HepG2 (cell line): ENCODE data around the gene GPA33. TPM values are rescaled to one million over a fixed set of nuclear protein-coding genes. Genes with fewer than 3 reads are reported as not detected.

Source experiments
- ATAC-seq: fragments of 200-7000 bp; cut with Tn5 transposase; 3 replicates; pipeline ENCODE4 v1.9.1; 2020; ENCODE audit warnings: mild to moderate bottlenecking, moderate library complexity
- BruUV-seq: library from RNA; stranded (reverse); fragments of 400-500 nt; replicated peaks from 2 replicates; lab custom pipeline; 2021; lab: Mats Ljungman, UMichigan
- CTCF ChIA-PET: fragments of 300-600 bp; formaldehyde crosslinking; extraction: SDS; loops from one replicate; lab custom pipeline; 2021; ENCODE audit warnings: low total read pairs, inconsistent platforms, low intra/inter-chr PET ratio; lab: Yijun Ruan, JAX
- POLR2A ChIA-PET: fragments of 350-600 bp; sonication (Branson Sonifier 250); formaldehyde crosslinking; loops from one replicate; lab custom pipeline; 2020; ENCODE audit warnings: antibody characterized with exemption, inconsistent platforms; lab: Yijun Ruan, JAX
- DNase-seq: peaks from one replicate; pipeline ENCODE4 v3.0.0-alpha.2; 2015; ENCODE audit warnings: low spot score
- FAIRE-seq: peaks from 3 replicates; lab custom pipeline; 2011; peaks lifted over from hg19 to GRCh38; lab: Jason Lieb, UNC
- H2AFZ ChIP-seq: one replicate; pipeline ENCODE4 v1.6.1; 2011; ENCODE audit warnings: low read length, inconsistent platforms
- H3K27ac ChIP-seq: fragments of 300-600 bp; 3 replicates; pipeline ENCODE4 v1.8.0; 2011; ENCODE audit warnings: mixed run types, mild to moderate bottlenecking, mixed read lengths, low read length, inconsistent platforms; ENCODE audit not compliant: insufficient read depth; ENCODE audit errors: extremely low read length
- H3K27me3 ChIP-seq, 2 experiments: fragments of 200-600 bp in 1 of 2; 2 replicates in 1 of 2; 3 replicates in 1 of 2; pipeline versions ENCODE4 v1.6.0 to v1.8.0; 2011; ENCODE audit warnings: low read length in 2 of 2, mild to moderate bottlenecking in 2 of 2, moderate library complexity in 2 of 2, inconsistent platforms in 1 of 2; ENCODE audit not compliant: insufficient read depth in 2 of 2, control insufficient read depth in 1 of 2
- H3K36me3 ChIP-seq, 2 experiments: fragments of 200-600 bp in 1 of 2; replicated peaks in 1 of 2; 2 replicates in 1 of 2; 3 replicates in 1 of 2; pipeline versions ENCODE4 v1.5.1 to v1.8.0; 2011; ENCODE audit warnings: low read length in 2 of 2, inconsistent platforms in 1 of 2; ENCODE audit not compliant: insufficient read depth in 2 of 2, control insufficient read depth in 1 of 2
- H3K4me1 ChIP-seq: 2 replicates; pipeline ENCODE4 v1.5.1; 2012; ENCODE audit warnings: low read length, inconsistent platforms; ENCODE audit not compliant: insufficient read depth
- H3K4me2 ChIP-seq: 2 replicates; pipeline ENCODE4 v1.6.0; 2011; ENCODE audit warnings: low read depth, low read length, inconsistent platforms
- H3K4me3 ChIP-seq, 3 experiments: fragments of 200-600 bp in 1 of 3; sonication (generic), shearing (Covaris generic) in 1 of 3; replicated peaks in 1 of 3; 2 replicates each; pipeline ENCODE4 v1.5.1; 2011 to 2016; ENCODE audit warnings: low read length in 3 of 3, inconsistent platforms in 2 of 3, low read depth in 2 of 3, mild to moderate bottlenecking in 2 of 3, control low read depth in 1 of 3, mixed read lengths in 1 of 3; ENCODE audit not compliant: insufficient read depth in 1 of 3
- H3K79me2 ChIP-seq: one replicate; pipeline ENCODE4 v1.6.1; 2011; ENCODE audit warnings: low read length, inconsistent platforms; ENCODE audit not compliant: insufficient read depth
- H3K9ac ChIP-seq: 2 replicates; pipeline ENCODE4 v1.6.0; 2011; ENCODE audit warnings: mild to moderate bottlenecking, low read depth, low read length, inconsistent platforms; ENCODE audit not compliant: insufficient read depth
- H3K9me3 ChIP-seq: 2 replicates; pipeline ENCODE4 v1.5.1; 2012; ENCODE audit warnings: mild to moderate bottlenecking, low read length
- H4K20me1 ChIP-seq: 2 replicates; pipeline ENCODE4 v1.6.0; 2011; ENCODE audit warnings: inconsistent platforms, mild to moderate bottlenecking, low read length, moderate library complexity; ENCODE audit not compliant: insufficient read depth
- IKZF4 ChIP-seq: sonication (generic); formaldehyde crosslinking; IDR thresholded peaks from 2 replicates; pipeline ENCODE4 v1.5.1; 2020; ENCODE audit warnings: borderline replicate concordance, mild to moderate bottlenecking, low read depth, missing genetic modification reagents; ENCODE audit errors: not compliant biosample characterization
- TEAD3 ChIP-seq: optimal IDR thresholded peaks from 2 replicates; pipeline ENCODE3; 2016; ENCODE audit warnings: borderline replicate concordance
- ZBTB46 ChIP-seq: sonication (generic); formaldehyde crosslinking; IDR thresholded peaks from 2 replicates; pipeline ENCODE4 v1.4.0; 2020; ENCODE audit warnings: mild to moderate bottlenecking, missing genetic modification reagents, borderline replicate concordance
- ZFP1 ChIP-seq: IDR thresholded peaks from 2 replicates; pipeline ENCODE4 v1.6.1; 2016
- ZFP41 ChIP-seq: sonication (generic); formaldehyde crosslinking; IDR thresholded peaks from 2 replicates; pipeline ENCODE4 v1.4.0; 2020; ENCODE audit warnings: mild to moderate bottlenecking, missing genetic modification reagents, borderline replicate concordance
- ZNF33B ChIP-seq: sonication (generic); formaldehyde crosslinking; IDR thresholded peaks from 2 replicates; pipeline ENCODE4 v1.5.1; 2020; ENCODE audit warnings: mild to moderate bottlenecking, missing genetic modification reagents
- ZNF451 ChIP-seq: sonication (generic); formaldehyde crosslinking; IDR thresholded peaks from 2 replicates; pipeline ENCODE4 v1.5.0; 2020; ENCODE audit warnings: mild to moderate bottlenecking, missing genetic modification reagents
- ZSCAN22 ChIP-seq: sonication (generic); formaldehyde crosslinking; IDR thresholded peaks from 2 replicates; pipeline ENCODE4 v1.4.0; 2020; ENCODE audit warnings: mild to moderate bottlenecking, missing genetic modification reagents
- WGBS: methylation state at CpG from one replicate; pipeline ENCODE4 v1.1.6; 2017; ENCODE audit warnings: low lambda C conversion rate; 5-methylcytosine and 5-hydroxymethylcytosine counted together
- in situ Hi-C: cut with HindIII; loops from 2 replicates; pipeline ENCODE4 v1.10.0; 2017; ENCODE audit warnings: low pct_unique_long_range_greater_than_20kb; ENCODE audit not compliant: extremely low pct_ligation_motif_present
- intact Hi-C: fragments of 100-400 bp; cut with micrococcal nuclease; formaldehyde crosslinking; loops from one replicate; pipeline ENCODE4 v1.10.0; 2022; ENCODE audit not compliant: unreplicated experiment
- polyA plus RNA-seq, 8 experiments: library from polyadenylated mRNA; depleted of rRNA in 3 of 8; stranded (reverse) in 7 of 8; unstranded in 1 of 8; fragments of >200 nt; fragmentation: Illumina TruSeq in 4 of 8; extraction: Trizol in 4 of 8; gene quantifications; 2 replicates each; pipeline versions ENCODE4 v1.2.1 to v1.2.3, GENCODE V29; 2011 to 2016; ENCODE audit warnings: low read depth in 4 of 8, missing spikeins in 1 of 8, mixed read lengths in 1 of 8; ENCODE audit not compliant: insufficient read depth in 1 of 8
- total RNA-seq, 5 experiments: library from RNA; depleted of rRNA; stranded (reverse); fragments of >200 nt; fragmentation: Illumina TruSeq; extraction: Trizol; gene quantifications; 2 replicates each; pipeline ENCODE4 v1.2.3, GENCODE V29; 2016; ENCODE audit warnings: low read depth in 1 of 5
- TF ChIP-seq, protein P1 (sequence below): fragments of 450-650 bp; IDR thresholded peaks from 2 replicates; pipeline ENCODE4 v1.6.1; 2016
- TF ChIP-seq, protein P2 (sequence below): sonication (generic); formaldehyde crosslinking; IDR thresholded peaks from 2 replicates; pipeline ENCODE4 v1.8.0; 2022; ENCODE audit warnings: mild to moderate bottlenecking, missing genetic modification reagents, moderate library complexity

Gene GPA33
- total and polyA plus RNA-seq, 2 of the 13 experiments (the other 11 are each of a cell fraction or from before 2014, with no cell fraction given) = not detected

DNA sequence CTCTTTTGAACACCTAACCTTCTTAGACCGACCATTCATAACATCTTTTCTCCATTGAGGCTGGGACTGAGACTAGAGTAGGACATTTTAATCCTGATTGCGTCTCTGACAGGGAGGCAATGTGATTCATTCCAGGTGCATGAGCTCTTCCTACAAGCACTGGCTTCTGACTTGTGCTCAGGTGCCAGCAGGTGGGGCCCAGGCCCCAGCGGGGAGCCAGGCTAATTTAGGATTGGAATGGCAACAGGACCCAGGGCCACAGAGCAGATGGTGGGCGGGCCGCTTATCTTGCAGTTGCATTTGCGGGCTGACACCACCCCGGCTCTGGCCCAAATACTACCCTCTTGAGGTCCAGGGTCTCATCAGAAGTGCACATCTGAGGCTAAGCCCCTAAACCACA lies 4.1 kb downstream of the GPA33 start:
- H3K4me1 ChIP-seq = peaks cover 14% of the 10 kb centered on the region
- 5% methylated on average over 2 of the region's 7 CpGs for WGBS
- TF ChIP-seq ZNF33B (CRISPR knock-in tag) = no peak
- no peak for TF ChIP-seq ZSCAN22 (CRISPR knock-in tag)
- TF ChIP-seq, protein P1, sequence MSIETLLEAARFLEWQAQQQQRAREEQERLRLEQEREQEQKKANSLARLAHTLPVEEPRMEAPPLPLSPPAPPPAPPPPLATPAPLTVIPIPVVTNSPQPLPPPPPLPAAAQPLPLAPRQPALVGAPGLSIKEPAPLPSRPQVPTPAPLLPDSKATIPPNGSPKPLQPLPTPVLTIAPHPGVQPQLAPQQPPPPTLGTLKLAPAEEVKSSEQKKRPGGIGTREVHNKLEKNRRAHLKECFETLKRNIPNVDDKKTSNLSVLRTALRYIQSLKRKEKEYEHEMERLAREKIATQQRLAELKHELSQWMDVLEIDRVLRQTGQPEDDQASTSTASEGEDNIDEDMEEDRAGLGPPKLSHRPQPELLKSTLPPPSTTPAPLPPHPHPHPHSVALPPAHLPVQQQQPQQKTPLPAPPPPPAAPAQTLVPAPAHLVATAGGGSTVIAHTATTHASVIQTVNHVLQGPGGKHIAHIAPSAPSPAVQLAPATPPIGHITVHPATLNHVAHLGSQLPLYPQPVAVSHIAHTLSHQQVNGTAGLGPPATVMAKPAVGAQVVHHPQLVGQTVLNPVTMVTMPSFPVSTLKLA = no peak
- TF ChIP-seq ZFP1 (CRISPR knock-in tag) = no peak
- no peak for TF ChIP-seq ZFP41 (CRISPR knock-in tag)
- TF ChIP-seq IKZF4 (CRISPR knock-in tag) = no peak
- TF ChIP-seq TEAD3 (CRISPR knock-in tag) = no peak
- no peak for TF ChIP-seq ZBTB46 (CRISPR knock-in tag)
- TF ChIP-seq ZNF451 = no peak
- TF ChIP-seq, protein P2, sequence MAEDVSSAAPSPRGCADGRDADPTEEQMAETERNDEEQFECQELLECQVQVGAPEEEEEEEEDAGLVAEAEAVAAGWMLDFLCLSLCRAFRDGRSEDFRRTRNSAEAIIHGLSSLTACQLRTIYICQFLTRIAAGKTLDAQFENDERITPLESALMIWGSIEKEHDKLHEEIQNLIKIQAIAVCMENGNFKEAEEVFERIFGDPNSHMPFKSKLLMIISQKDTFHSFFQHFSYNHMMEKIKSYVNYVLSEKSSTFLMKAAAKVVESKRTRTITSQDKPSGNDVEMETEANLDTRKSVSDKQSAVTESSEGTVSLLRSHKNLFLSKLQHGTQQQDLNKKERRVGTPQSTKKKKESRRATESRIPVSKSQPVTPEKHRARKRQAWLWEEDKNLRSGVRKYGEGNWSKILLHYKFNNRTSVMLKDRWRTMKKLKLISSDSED = no peak
- DNase-seq = no peak
- H3K27me3 ChIP-seq = peaks cover 6 to 24% of the 10 kb centered on the region in 2 experiments; a peak in 3 of 5 replicates
- no peaks in the 10 kb centered on the region for H3K36me3 ChIP-seq
- H3K79me2 ChIP-seq = no peaks in the 10 kb centered on the region
- no peak overlapping the region for H3K9ac ChIP-seq
- no peak overlapping the region for H3K27ac ChIP-seq
- in situ Hi-C loops (no loop called here), intact Hi-C loops (loop anchor here (10.0 kb wide), 1 partner anchor 619 kb away; no protein-coding TSS in a partner anchor)
- H3K9me3 ChIP-seq = no peaks in the 10 kb centered on the region
- H4K20me1 ChIP-seq = no peaks in the 10 kb centered on the region
- H3K4me2 ChIP-seq = no peak overlapping the region
- no peak for ATAC-seq
- no peak overlapping the region for H3K4me3 ChIP-seq
- no peak for FAIRE-seq
- ChIA-PET POLR2A (no interaction called here), CTCF (no interaction called here)
- no TSS peak for BruUV-seq
- H2AFZ ChIP-seq = no peak overlapping the region
